K562 (cell line): ENCODE data around the gene TUBGCP6. TPM values are rescaled to one million over a fixed set of nuclear protein-coding genes. Genes with fewer than 3 reads are reported as not detected.

Source experiments
- BMI1 ChIP-seq: fragments of 150-350 bp; IDR thresholded peaks from 2 replicates; pipeline ENCODE4 v1.6.1; 2014; ENCODE audit warnings: low read length
- CTBP1 ChIP-seq: fragments of 450-650 bp; IDR thresholded peaks from 2 replicates; pipeline ENCODE4 v1.6.1; 2016; ENCODE audit warnings: borderline replicate concordance
- CTCF ChIP-seq, 3 experiments: IDR thresholded peaks in 2 of 3; conservative IDR thresholded peaks in 1 of 3; 2 replicates each; pipeline ENCODE4 v1.5.1; 2011 to 2012; ENCODE audit warnings: low read length in 3 of 3, mild to moderate bottlenecking in 3 of 3, control low read depth in 2 of 3, improper control_type of control experiment in 1 of 3, inconsistent platforms in 1 of 3, low read depth in 1 of 3, mixed read lengths in 1 of 3, moderate library complexity in 1 of 3; ENCODE audit not compliant: insufficient read depth in 2 of 3
- CXXC5 ChIP-seq: fragments of 250-450 bp; sonication (Bioruptor Pico); IDR thresholded peaks from 2 replicates; pipeline ENCODE4 v1.8.0; 2022; ENCODE audit warnings: inconsistent platforms, mild to moderate bottlenecking, moderate library complexity
- GATAD2A ChIP-seq: fragments of 450-650 bp; IDR thresholded peaks from 2 replicates; pipeline ENCODE4 v1.6.1; 2017
- GATAD2B ChIP-seq: fragments of 450-650 bp; IDR thresholded peaks from 2 replicates; pipeline ENCODE4 v1.6.1; 2017; ENCODE audit warnings: mild to moderate bottlenecking, borderline replicate concordance
- KLF1 ChIP-seq: fragments of 450-650 bp; IDR thresholded peaks from 2 replicates; pipeline ENCODE4 v1.6.1; 2016; ENCODE audit warnings: missing genetic modification characterization, missing compliant biosample characterization
- NRF1 ChIP-seq, 2 experiments: fragments of 450-650 bp; IDR thresholded peaks in 1 of 2; conservative IDR thresholded peaks in 1 of 2; 2 replicates each; pipeline ENCODE4 v1.6.1; 2014; ENCODE audit warnings: mild to moderate bottlenecking in 2 of 2
- POLR2G ChIP-seq: fragments of 200-400 bp; formaldehyde crosslinking; IDR thresholded peaks from 2 replicates; pipeline ENCODE4 v1.6.1; 2017; ENCODE audit warnings: low read depth, mild to moderate bottlenecking, antibody characterized with exemption, low read length, moderate library complexity
- RB1 ChIP-seq: fragments of 450-650 bp; IDR thresholded peaks from 2 replicates; pipeline ENCODE4 v1.6.1; 2017; ENCODE audit warnings: low read depth, mild to moderate bottlenecking
- RCOR1 ChIP-seq, 2 experiments: IDR thresholded peaks; 2 replicates each; pipeline ENCODE4 v1.6.1; 2012; ENCODE audit warnings: low read depth in 2 of 2, low read length in 2 of 2, borderline replicate concordance in 1 of 2, improper control_type of control experiment in 1 of 2
- REST ChIP-seq, 2 experiments: fragments of 450-650 bp; formaldehyde crosslinking in 1 of 2; IDR thresholded peaks; 2 replicates each; pipeline versions ENCODE4 v1.4.0 to v1.6.1; 2014 to 2020; ENCODE audit warnings: mild to moderate bottlenecking in 2 of 2, borderline replicate concordance in 1 of 2, low read depth in 1 of 2
- SMARCA4 ChIP-seq: fragments of 450-650 bp; IDR thresholded peaks from 2 replicates; pipeline ENCODE4 v1.6.1; 2016
- SNRNP70 ChIP-seq: fragments of 200-400 bp; formaldehyde crosslinking; optimal IDR thresholded peaks from 2 replicates; pipeline ENCODE3; 2017; ENCODE audit warnings: low read depth, low read length
- UBTF ChIP-seq, 2 experiments: IDR thresholded peaks; 2 replicates each; pipeline ENCODE4 v1.6.1; 2012; ENCODE audit warnings: improper control_type of control experiment in 2 of 2, low read depth in 2 of 2, low read length in 2 of 2, borderline replicate concordance in 1 of 2
- ZNF561 ChIP-seq: fragments of 450-650 bp; formaldehyde crosslinking; conservative IDR thresholded peaks from 2 replicates; pipeline ENCODE4 v1.4.0; 2020; ENCODE audit warnings: mild to moderate bottlenecking, moderate library complexity
- polyA plus RNA-seq, 8 experiments: library from polyadenylated mRNA; depleted of rRNA in 4 of 8; stranded (reverse) in 5 of 8; unstranded in 3 of 8; fragments of >200 nt; fragmentation: Nextera tagmentation in 2 of 8; fragmentation: Illumina TruSeq in 1 of 8; extraction: Ambion mirVana in 2 of 8; extraction: Trizol in 1 of 8; gene quantifications; 2 replicates each; pipeline versions ENCODE4 v1.2.1 to v1.2.3, GENCODE V29; 2011 to 2014; ENCODE audit warnings: inconsistent platforms in 1 of 8, missing spikeins in 1 of 8
- total RNA-seq, 7 experiments: library from RNA; depleted of rRNA in 6 of 7; stranded (reverse); fragments of >200 nt in 6 of 7; fragmentation: Illumina TruSeq in 2 of 7; extraction: Trizol in 2 of 7; gene quantifications; 2 replicates each; pipeline versions ENCODE4 v1.2.1 to v1.2.3, GENCODE V29; 2011 to 2021; ENCODE audit warnings: low replicate concordance in 1 of 7

Gene TUBGCP6
- total and polyA plus RNA-seq, 9 of the 15 experiments (the other 6 are each of a cell fraction or from before 2014, with no cell fraction given), result 0.76 to 33.0 (median 10.1) TPM

- TF ChIP-seq CTBP1, result peak; percentile 63
- TF ChIP-seq SNRNP70, result no peak
- peak; percentile 46; the same call in 1 of the 2 replicates for TF ChIP-seq RB1
- peak in 1 of 2 experiments; percentile 24; a peak in 2 of 4 replicates for TF ChIP-seq NRF1 (conservative IDR thresholded peaks at IDR 0.05 in 1 of 2, IDR thresholded peaks at IDR 0.05 in 1 of 2)
- TF ChIP-seq UBTF (IDR thresholded peaks at IDR 0.05; ENCODE audit: borderline replicate concordance in 1 of 2, low read depth in 2 of 2, low read length in 2 of 2), result peak in 1 of 2 experiments; percentile 80; a peak in 2 of 4 replicates
- TF ChIP-seq BMI1, result peak; percentile 77
- TF ChIP-seq REST (IDR thresholded peaks at IDR 0.05; ENCODE audit: borderline replicate concordance), result peak; percentile 36; the same call in 1 of the 2 replicates
- TF ChIP-seq REST (CRISPR knock-in tag; IDR thresholded peaks at IDR 0.05; ENCODE audit: low read depth), result peak; percentile 51; the same call in 1 of the 2 replicates
- TF ChIP-seq CTCF (IDR thresholded peaks at IDR 0.05 in 2 of 3, conservative IDR thresholded peaks at IDR 0.05 in 1 of 3; ENCODE audit: insufficient read depth in 2 of 3, low read depth in 1 of 3, low read length in 3 of 3), result peak in 2 of 3 experiments; percentile 26 to 36; a peak in 3 of 6 replicates
- TF ChIP-seq KLF1 (tag), result peak; percentile 91
- 0 out of 2 replicates have a peak, but pooled peaks have one; percentile 14 for TF ChIP-seq GATAD2B
- no peak for TF ChIP-seq ZNF561 (CRISPR knock-in tag)
- 0 out of 2 replicates have a peak, but pooled peaks have one; percentile 39 for TF ChIP-seq POLR2G
- TF ChIP-seq SMARCA4, result no peak
- TF ChIP-seq GATAD2A, result no peak
- TF ChIP-seq CXXC5, result peak; percentile 82
- TF ChIP-seq RCOR1 (IDR thresholded peaks at IDR 0.05; ENCODE audit: borderline replicate concordance in 1 of 2, low read depth in 2 of 2, low read length in 2 of 2), result peak in 1 of 2 experiments; percentile 36; a peak in 1 of 4 replicates
Observed at GRCh38 chr22:50271519-50271970, 26.7 kb upstream of the TUBGCP6 start (continued).
